LoVo (cell line): ENCODE measurements around the gene KY.

Source experiments
- DNase-seq: peaks from one replicate; pipeline ENCODE4 v3.0.0-alpha.2; 2016; ENCODE audit warnings: low spot score

The KY gene

DNA sequence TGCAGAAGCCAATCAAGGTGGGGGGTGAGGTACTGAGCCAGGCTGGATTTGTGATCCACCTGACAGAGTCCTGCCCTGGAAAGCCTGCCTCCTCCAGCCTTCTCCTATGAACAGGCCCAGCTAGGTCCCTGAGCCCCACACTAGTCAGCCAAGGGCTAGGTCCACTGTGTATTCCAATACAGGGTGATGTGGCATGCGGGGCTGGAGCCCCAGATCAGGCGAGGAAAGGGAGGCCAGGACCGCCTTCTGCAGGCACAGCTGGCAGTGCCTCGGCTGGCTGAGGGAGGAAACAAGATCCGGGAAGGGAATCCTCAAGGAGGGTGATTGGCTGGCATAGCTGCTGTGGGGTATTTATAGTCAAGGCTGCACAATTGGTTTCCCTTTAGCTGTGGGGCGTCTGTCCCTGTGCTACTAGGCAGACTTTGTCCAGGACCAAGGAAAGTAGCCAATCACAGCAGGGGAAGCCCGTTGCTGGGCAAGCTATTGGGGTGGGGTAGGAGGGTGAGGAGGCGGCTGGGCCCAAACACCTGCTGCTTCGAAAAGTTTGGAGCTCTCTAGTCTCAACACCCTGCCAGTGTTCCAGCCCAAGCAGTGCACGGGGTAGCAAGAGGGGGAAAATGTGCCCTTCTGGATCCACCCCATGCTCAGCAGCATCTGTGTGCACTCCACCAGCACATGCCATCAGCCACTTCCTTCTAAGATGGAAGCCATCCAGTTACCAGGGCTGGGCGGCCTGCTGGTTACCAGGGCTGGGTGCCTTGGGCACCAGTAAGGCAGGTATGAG is 5.9 kb downstream of the KY start:
- DNase-seq: no peak

GRCh38 chr3:134643150-134643675 is 7.6 kb downstream of the KY start:
- no peak for DNase-seq

GRCh38 chr3:134642445-134643149 is 8.2 kb downstream of the KY start:
- DNase-seq: no peak

- no peak for DNase-seq
These were observed 9.0 kb downstream of the KY start for GRCh38 chr3:134641671-134642300.

DNA sequence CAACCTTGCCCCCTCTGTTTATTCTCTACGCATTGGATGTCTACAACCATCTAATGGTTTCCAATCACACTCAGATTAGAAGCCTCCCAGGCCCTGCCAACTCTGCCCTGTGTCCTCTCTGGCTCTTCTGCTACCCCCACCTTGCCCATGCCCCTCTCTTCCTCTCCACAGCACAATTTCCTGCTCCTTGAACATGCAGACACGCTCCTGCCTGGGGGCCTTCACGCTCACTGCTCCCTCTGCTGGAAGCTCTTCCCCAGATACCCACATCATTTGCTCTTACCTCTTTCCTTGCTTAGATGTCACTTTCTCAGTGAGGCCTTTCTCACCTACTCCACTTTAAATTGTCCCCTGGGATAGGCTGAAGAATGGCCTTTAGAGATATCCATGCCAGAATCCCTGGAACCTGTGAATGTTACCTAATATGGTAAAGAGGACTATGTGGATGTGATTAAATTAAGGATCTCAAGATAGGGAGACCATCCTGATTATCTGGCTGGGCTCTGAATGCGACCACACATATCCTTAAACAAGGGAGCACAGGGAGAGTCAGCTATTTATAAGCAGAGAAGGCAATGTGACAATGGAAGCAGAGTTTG is 9.9 kb downstream of the KY start:
- peak; percentile 18 for DNase-seq

GRCh38 chr3:134640378-134640777 is 10.4 kb downstream of the KY start:
- no peak for DNase-seq

- DNase-seq: no peak
These were observed 12.3 kb downstream of the KY start for GRCh38 chr3:134638385-134639030.

- no peak for DNase-seq
These were observed 14.4 kb downstream of the KY start for GRCh38 chr3:134636406-134636805.

DNA sequence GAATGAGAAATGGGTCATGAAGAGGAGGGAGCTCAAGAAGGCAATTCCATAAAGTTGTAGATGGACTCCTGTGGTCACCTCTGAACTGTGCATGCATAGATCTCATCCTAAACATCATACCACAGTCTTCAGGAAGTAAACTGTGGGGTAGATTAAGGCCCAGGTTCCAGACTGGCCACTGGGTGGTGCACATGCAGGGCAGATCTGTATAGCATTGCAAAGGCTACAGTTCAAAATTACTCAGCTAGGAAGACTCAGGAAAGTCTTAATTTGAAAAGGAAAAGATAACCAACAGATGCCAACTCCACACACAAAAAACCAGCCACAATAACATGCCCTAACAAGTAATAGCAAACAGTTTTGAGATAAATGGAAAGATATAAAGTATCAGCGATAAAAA is 20.3 kb downstream of the KY start:
- no peak for DNase-seq

DNA sequence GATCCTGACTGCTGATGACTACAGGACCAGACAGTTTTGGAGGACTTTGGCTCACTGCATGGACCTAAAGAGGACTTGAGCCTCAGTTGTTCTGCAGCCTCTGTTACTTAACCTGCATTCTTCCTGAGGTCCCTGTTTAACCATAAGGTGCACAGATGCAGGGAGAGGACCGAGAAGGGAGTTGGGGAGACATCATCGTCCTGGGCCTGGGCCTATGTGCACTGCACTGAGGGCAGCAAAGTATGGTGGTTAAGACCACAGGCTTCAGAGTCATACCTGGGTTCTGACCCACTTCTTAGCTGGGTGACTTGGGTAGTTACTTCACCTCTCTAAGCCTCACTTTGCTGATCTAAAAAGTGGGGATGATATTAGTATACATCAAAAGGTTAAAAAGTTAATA is 21.9 kb downstream of the KY start:
- no peak for DNase-seq

- peak; percentile 47 for DNase-seq
These were observed 23.0 kb downstream of the KY start for GRCh38 chr3:134627831-134628230.

GRCh38 chr3:134625885-134626741 is 24.7 kb downstream of the KY start:
- no peak for DNase-seq

DNA sequence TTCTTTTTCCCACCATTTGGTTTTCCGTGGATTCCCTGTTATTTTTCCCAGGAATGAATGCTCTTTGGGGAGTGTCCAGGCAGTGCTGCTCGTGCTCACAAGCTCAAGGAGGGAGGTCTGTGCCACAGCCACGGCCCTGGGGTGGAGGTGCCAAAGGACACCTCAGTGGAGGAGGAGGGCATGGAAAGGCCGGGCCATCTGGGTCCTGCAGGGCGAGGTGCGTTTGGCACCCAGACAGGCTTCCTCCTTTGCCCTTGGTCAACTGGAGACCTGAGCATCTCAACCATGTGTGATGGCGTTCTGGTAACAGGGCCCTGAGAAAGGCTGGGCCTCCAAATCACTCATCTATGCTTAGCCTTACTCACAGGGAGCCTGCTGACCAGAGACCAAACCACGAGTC is 25.4 kb downstream of the KY start:
- DNase-seq: no peak

DNA sequence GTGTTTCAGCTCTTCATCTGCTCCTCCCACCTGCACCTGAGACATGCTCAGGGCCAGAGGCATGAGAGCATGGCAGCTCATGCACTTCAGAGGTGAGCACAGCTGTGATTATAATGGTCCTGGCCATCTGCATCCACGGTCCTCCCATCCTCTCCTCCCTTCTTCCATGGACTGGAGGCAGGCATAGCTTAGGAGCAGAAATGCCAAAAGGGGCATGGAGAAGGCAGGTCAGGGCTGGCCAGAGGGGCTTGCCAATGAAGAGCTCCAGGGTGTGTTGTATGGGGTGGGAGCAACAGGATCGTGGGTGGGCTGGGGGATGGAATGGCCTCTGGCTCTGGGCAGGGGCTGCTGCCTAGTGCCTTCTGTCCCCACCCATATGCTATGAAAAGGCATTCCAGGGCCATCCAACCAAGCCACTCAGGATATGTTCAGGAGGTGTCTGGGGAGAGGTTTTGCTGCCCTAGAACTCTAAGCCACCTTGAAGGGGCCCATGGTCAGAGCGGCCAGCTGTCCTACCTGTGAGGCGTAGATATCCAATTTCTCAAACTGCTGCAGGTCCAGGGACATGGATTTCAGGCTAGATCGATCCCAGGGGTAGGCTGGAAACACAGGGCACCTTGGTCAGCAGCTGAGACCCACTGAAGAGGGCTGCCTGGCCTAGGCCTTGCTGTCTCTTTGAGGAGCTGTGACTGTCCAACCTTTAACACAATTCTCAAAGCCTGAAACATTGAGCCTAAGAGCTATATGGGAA is 26.1 kb downstream of the KY start:
- DNase-seq: no peak

GRCh38 chr3:134623615-134624245 is 27.1 kb downstream of the KY start:
- no peak for DNase-seq

GRCh38 chr3:134622806-134623365 is 27.9 kb downstream of the KY start:
- DNase-seq: no peak

GRCh38 chr3:134621854-134622253 is 29.0 kb downstream of the KY start:
- no peak for DNase-seq

- DNase-seq: no peak
These were observed 30.2 kb downstream of the KY start for GRCh38 chr3:134620476-134621115.

- DNase-seq: no peak
These were observed 30.9 kb downstream of the KY start for GRCh38 chr3:134619884-134620445.
